Lung (tissue), 12 donors: ENCODE data around the gene PLCG2. TPM values are rescaled to one million over a fixed set of nuclear protein-coding genes. Genes with fewer than 3 reads are reported as not detected.

Experiments used
- ATAC-seq: fragments of 200-7000 bp; cut with Tn5 transposase; one replicate; pipeline ENCODE4 v1.9.1; 2020; ENCODE audit warnings: moderate number of reproducible peaks; ENCODE audit not compliant: insufficient read depth, low FRiP score
- DNase-seq, 3 donors: peaks; one replicate each; pipeline ENCODE4 v3.0.0-alpha.2; 2013 to 2017
- H3K27ac ChIP-seq, 2 donors: one replicate each; pipeline ENCODE4 v1.5.1; 2013; ENCODE audit warnings: mild to moderate bottlenecking in 2 of 2, moderate library complexity in 2 of 2, control low read depth in 1 of 2, inconsistent platforms in 1 of 2, low read depth in 1 of 2, low read length in 1 of 2
- H3K27me3 ChIP-seq, 3 donors: one replicate each; pipeline ENCODE4 v1.5.1; 2013; ENCODE audit warnings: low read length in 2 of 3; ENCODE audit not compliant: control insufficient read depth in 3 of 3, insufficient read depth in 3 of 3
- H3K36me3 ChIP-seq, 4 donors: one replicate each; pipeline ENCODE4 v1.5.1; 2013; ENCODE audit warnings: low read length in 4 of 4, mild to moderate bottlenecking in 1 of 4, moderate library complexity in 1 of 4; ENCODE audit not compliant: control insufficient read depth in 4 of 4, insufficient read depth in 4 of 4
- H3K4me1 ChIP-seq, 5 donors: one replicate each; pipeline ENCODE4 v1.5.1; 2013; ENCODE audit warnings: low read length in 5 of 5, mild to moderate bottlenecking in 2 of 5, moderate library complexity in 1 of 5; ENCODE audit not compliant: control insufficient read depth in 5 of 5, insufficient read depth in 5 of 5
- H3K4me3 ChIP-seq: one replicate; pipeline ENCODE4 v1.5.1; 2013; ENCODE audit warnings: mild to moderate bottlenecking, control low read depth, moderate library complexity
- H3K9ac ChIP-seq, 2 donors: one replicate each; pipeline ENCODE4 v1.5.1; 2013; ENCODE audit warnings: low read length in 2 of 2, control low read depth in 1 of 2; ENCODE audit not compliant: insufficient read depth in 1 of 2
- H3K9me3 ChIP-seq, 4 donors: one replicate each; pipeline ENCODE4 v1.5.1; 2013; ENCODE audit warnings: low read length in 3 of 4, mild to moderate bottlenecking in 1 of 4, moderate library complexity in 1 of 4; ENCODE audit not compliant: control insufficient read depth in 4 of 4, insufficient read depth in 3 of 4
- CTCF ChIP-seq: IDR thresholded peaks from 2 replicates; pipeline ENCODE4 v1.5.1; 2012; ENCODE audit warnings: mild to moderate bottlenecking; ENCODE audit errors: control extremely low read depth, extremely low read depth
- WGBS, 2 donors: extraction: QIAGEN DNeasy Blood & Tissue Kit; methylation state at CpG; one replicate each; pipeline ENCODE4 v1.1.7; 2013; 5-methylcytosine and 5-hydroxymethylcytosine counted together
- polyA plus RNA-seq, 2 donors: library from polyadenylated mRNA; stranded (reverse); fragments of 200-250 nt; gene quantifications; one replicate each; pipeline ENCODE4 v1.2.1, GENCODE V29; 2013
- total RNA-seq, 2 donors: library from RNA; depleted of rRNA in 1 of 2; stranded (reverse); fragments of >200 nt in 1 of 2; gene quantifications; one replicate each; pipeline ENCODE4 v1.2.1, GENCODE V29; 2014 to 2021
- donor health status: control.
- donor health status: control.
- donor health status: Bipolar disorder and iron deficiency.
- donor health status: healthy.
- donor health status: DM: yes; HTN: yes; CAD: no.

Gene PLCG2
- total and polyA plus RNA-seq, 4 donors = 8.8 to 41.0 (median 29.4) TPM

GRCh38 chr16:81987121-81987520, 208.0 kb downstream of the PLCG2 start:
- no peak overlapping the region for H3K27ac ChIP-seq
- no peaks in the 10 kb centered on the region for H3K36me3 ChIP-seq
- H3K4me1 ChIP-seq = peaks cover 0 to 2% (median 0%) of the 10 kb centered on the region in 5 donors
- no peak overlapping the region for H3K9ac ChIP-seq
- WGBS, 2 donors = 87 to 90% methylated on average over 8 of the region's 8 CpGs
- TF ChIP-seq CTCF = no peak
- DNase-seq (no peak), ATAC-seq (no peak)
- no peaks in the 10 kb centered on the region for H3K9me3 ChIP-seq
- no peaks in the 10 kb centered on the region for H3K27me3 ChIP-seq
- no peak overlapping the region for H3K4me3 ChIP-seq

GRCh38 chr16:81987706-81988105, 208.6 kb downstream of the PLCG2 start:
- no peaks in the 10 kb centered on the region for H3K36me3 ChIP-seq
- 87 to 94% methylated on average over 5 of the region's 5 CpGs for WGBS, 2 donors
- no peaks in the 10 kb centered on the region for H3K27me3 ChIP-seq
- ATAC-seq = no peak
- no peak overlapping the region for H3K27ac ChIP-seq
- no peak overlapping the region for H3K9ac ChIP-seq
- no peak for TF ChIP-seq CTCF
- no peak overlapping the region for H3K4me3 ChIP-seq
- no peak for DNase-seq
- H3K4me1 ChIP-seq = peaks cover 0 to 8% (median 0%) of the 10 kb centered on the region in 5 donors
- no peaks in the 10 kb centered on the region for H3K9me3 ChIP-seq

- no peak for TF ChIP-seq CTCF
- no peak for DNase-seq
These were observed 213.8 kb downstream of the PLCG2 start for GRCh38 chr16:81992859-81993258.

GRCh38 chr16:81994485-81994884, 215.4 kb downstream of the PLCG2 start:
- no peak overlapping the region for H3K9ac ChIP-seq
- TF ChIP-seq CTCF = no peak
- WGBS, 2 donors = 91 to 92% methylated on average over 5 of the region's 5 CpGs
- no peak for ATAC-seq
- H3K27me3 ChIP-seq = no peaks in the 10 kb centered on the region
- H3K27ac ChIP-seq = no peak overlapping the region
- no peaks in the 10 kb centered on the region for H3K9me3 ChIP-seq
- H3K4me1 ChIP-seq = peaks cover 0 to 11% (median 2%) of the 10 kb centered on the region in 5 donors
- no peak overlapping the region for H3K4me3 ChIP-seq
- DNase-seq = no peak
- H3K36me3 ChIP-seq = peaks cover 0 to 2% (median 0%) of the 10 kb centered on the region in 4 donors

More at GRCh38 chr16:81992859-81993258, 213.8 kb downstream of the PLCG2 start:
- ATAC-seq = no peak
- H3K9me3 ChIP-seq = no peaks in the 10 kb centered on the region
- H3K4me1 ChIP-seq = peaks cover 0 to 11% (median 2%) of the 10 kb centered on the region in 5 donors
- no peak overlapping the region for H3K27ac ChIP-seq
- no peaks in the 10 kb centered on the region for H3K36me3 ChIP-seq
- WGBS, 2 donors = 78 to 85% methylated on average over 3 of the region's 3 CpGs
- no peak overlapping the region for H3K9ac ChIP-seq
- H3K4me3 ChIP-seq = no peak overlapping the region
- no peaks in the 10 kb centered on the region for H3K27me3 ChIP-seq
